ENCODE results near the gene FBXO47. TPM values are rescaled to one million over a fixed set of nuclear protein-coding genes. Genes with fewer than 3 reads are reported as not detected.

Gene FBXO47
- total and polyA plus RNA-seq, 4 donors: not detected

GRCh38 chr17:39011907-39012468, 44.8 kb upstream of the FBXO47 start:
- Histone ChIP-seq H3K27me3 (ENCODE audit: control insufficient read depth in 3 of 3, insufficient read depth in 3 of 3, low read length in 2 of 3) (no peaks in the 10 kb centered on the region), H3K27ac (ENCODE audit: low read depth in 1 of 2, low read length in 1 of 2) (no peak overlapping the region), H3K9ac (ENCODE audit: insufficient read depth in 1 of 2, low read length in 2 of 2) (no peak overlapping the region), H3K4me1 (ENCODE audit: control insufficient read depth in 5 of 5, insufficient read depth in 5 of 5, low read length in 5 of 5) (no peaks in the 10 kb centered on the region), H3K4me3 (no peak overlapping the region), H3K36me3 (ENCODE audit: control insufficient read depth in 4 of 4, insufficient read depth in 4 of 4, low read length in 4 of 4) (no peaks in the 10 kb centered on the region), H3K9me3 (ENCODE audit: control insufficient read depth in 4 of 4, insufficient read depth in 3 of 4, low read length in 3 of 4) (no peaks in the 10 kb centered on the region)
- 69 to 77% methylated on average over 14 of the region's 14 CpGs for WGBS, 2 donors
- ATAC-seq (ENCODE audit: insufficient read depth, low FRiP score) (no peak), DNase-seq (no peak)
- TF ChIP-seq CTCF (IDR thresholded peaks at IDR 0.05; ENCODE audit: control extremely low read depth, extremely low read depth): no peak

- WGBS, 2 donors: 80 to 88% methylated on average over 3 of the region's 3 CpGs
- Histone ChIP-seq H3K9me3 (ENCODE audit: control insufficient read depth in 4 of 4, insufficient read depth in 3 of 4, low read length in 3 of 4) (no peaks in the 10 kb centered on the region), H3K36me3 (ENCODE audit: control insufficient read depth in 4 of 4, insufficient read depth in 4 of 4, low read length in 4 of 4) (no peaks in the 10 kb centered on the region)
Measured at GRCh38 chr17:39009581-39010001, 42.4 kb upstream of the FBXO47 start.

GRCh38 chr17:39008633-39009032, 41.4 kb upstream of the FBXO47 start:
- Histone ChIP-seq H3K9me3 (ENCODE audit: control insufficient read depth in 4 of 4, insufficient read depth in 3 of 4, low read length in 3 of 4) (no peaks in the 10 kb centered on the region), H3K27me3 (ENCODE audit: control insufficient read depth in 3 of 3, insufficient read depth in 3 of 3, low read length in 2 of 3) (no peaks in the 10 kb centered on the region), H3K4me3 (no peak overlapping the region), H3K4me1 (ENCODE audit: control insufficient read depth in 5 of 5, insufficient read depth in 5 of 5, low read length in 5 of 5) (no peaks in the 10 kb centered on the region), H3K27ac (ENCODE audit: low read depth in 1 of 2, low read length in 1 of 2) (no peak overlapping the region), H3K36me3 (ENCODE audit: control insufficient read depth in 4 of 4, insufficient read depth in 4 of 4, low read length in 4 of 4) (no peaks in the 10 kb centered on the region), H3K9ac (ENCODE audit: insufficient read depth in 1 of 2, low read length in 2 of 2) (no peak overlapping the region)
- TF ChIP-seq CTCF (IDR thresholded peaks at IDR 0.05; ENCODE audit: control extremely low read depth, extremely low read depth): no peak
- ATAC-seq (ENCODE audit: insufficient read depth, low FRiP score) (no peak), DNase-seq (no peak)
- WGBS, 2 donors: 83 to 92% methylated on average over 2 of the region's 2 CpGs

More at GRCh38 chr17:39009581-39010001, 42.4 kb upstream of the FBXO47 start:
- Histone ChIP-seq H3K9ac (ENCODE audit: insufficient read depth in 1 of 2, low read length in 2 of 2) (no peak overlapping the region), H3K4me1 (ENCODE audit: control insufficient read depth in 5 of 5, insufficient read depth in 5 of 5, low read length in 5 of 5) (no peaks in the 10 kb centered on the region), H3K4me3 (no peak overlapping the region), H3K27ac (ENCODE audit: low read depth in 1 of 2, low read length in 1 of 2) (no peak overlapping the region), H3K27me3 (ENCODE audit: control insufficient read depth in 3 of 3, insufficient read depth in 3 of 3, low read length in 2 of 3) (no peaks in the 10 kb centered on the region)
- no peak for TF ChIP-seq CTCF (IDR thresholded peaks at IDR 0.05; ENCODE audit: control extremely low read depth, extremely low read depth)
- DNase-seq (no peak), ATAC-seq (ENCODE audit: insufficient read depth, low FRiP score) (no peak)
